ENCODE results near the gene OR2V2.
"Not testable (repeated sequence)": the region's sequence is repeated elsewhere in the genome, so short reads cannot be mapped to it uniquely, and the experiment has no call there.

Gene OR2V2

GRCh38 chr5:181146927-181147636 is at the start of gene OR2V2:
TSS of gene OR2V2 (plus strand) at chr5:181147586. CDS start at chr5:181154943, 7,357 bp downstream.
- DNase-seq, result not testable (repeated sequence)

- DNase-seq, result not testable (repeated sequence)
Observed at GRCh38 chr5:181097759-181098491, 49.5 kb upstream of the OR2V2 start.

GRCh38 chr5:181098762-181099601 is 48.4 kb upstream of the OR2V2 start:
- DNase-seq, result no peak

GRCh38 chr5:181099602-181100086 is 47.7 kb upstream of the OR2V2 start:
- no peak for DNase-seq

- no peak for DNase-seq
Observed at GRCh38 chr5:181100121-181100875, 47.1 kb upstream of the OR2V2 start.

GRCh38 chr5:181101030-181101641 is 46.2 kb upstream of the OR2V2 start:
- not testable (repeated sequence) for DNase-seq

- DNase-seq, result not testable (repeated sequence)
Observed at GRCh38 chr5:181101930-181102674, 45.3 kb upstream of the OR2V2 start.

- DNase-seq, result not testable (repeated sequence)
Observed at GRCh38 chr5:181104259-181104568, 43.2 kb upstream of the OR2V2 start.

- DNase-seq, result not testable (repeated sequence)
Observed at GRCh38 chr5:181104606-181105390, 42.6 kb upstream of the OR2V2 start.

- DNase-seq, result no peak
Observed at GRCh38 chr5:181105391-181106025, 41.9 kb upstream of the OR2V2 start.

GRCh38 chr5:181107699-181108098 is 39.7 kb upstream of the OR2V2 start:
- no peak for DNase-seq

GRCh38 chr5:181108578-181109165 is 38.7 kb upstream of the OR2V2 start:
- DNase-seq, result no peak

- no peak for DNase-seq
Observed at GRCh38 chr5:181109489-181110013, 37.8 kb upstream of the OR2V2 start.

- DNase-seq, result no peak
Observed at GRCh38 chr5:181111010-181111409, 36.4 kb upstream of the OR2V2 start.

- no peak for DNase-seq
Observed at GRCh38 chr5:181112476-181112875, 34.9 kb upstream of the OR2V2 start.

- DNase-seq, result not testable (repeated sequence)
Observed at GRCh38 chr5:181113572-181113971, 33.8 kb upstream of the OR2V2 start.

GRCh38 chr5:181114284-181114843 is 33.0 kb upstream of the OR2V2 start:
- no peak for DNase-seq

GRCh38 chr5:181114844-181115778 is 32.3 kb upstream of the OR2V2 start:
- no peak for DNase-seq

Measured in right forelimb (tissue), 1 donor.